ENCODE measurements around the gene KNCN. TPM values are rescaled to one million over a fixed set of nuclear protein-coding genes. Genes with fewer than 3 reads are reported as not detected.

Gene KNCN
- total RNA-seq, 1 experiment from 2014 or later, result not detected

GRCh38 chr1:46496505-46496904, 54.9 kb downstream of the KNCN start:
- no peak overlapping the region for H3K27ac Mint-ChIP-seq

More at GRCh38 chr1:46496505-46496904, 54.9 kb downstream of the KNCN start:
- Histone ChIP-seq H4K91ac (ENCODE audit: insufficient read length, low read depth, low read length) (no peak overlapping the region), H3K14ac (ENCODE audit: insufficient read depth, low read length) (no peak overlapping the region), H3K23ac (ENCODE audit: insufficient read length, low read depth, low read length) (no peak overlapping the region), H4K8ac (replicated peaks; ENCODE audit: insufficient read length, low read depth, low read length) (no peak overlapping the region), H4K20me1 (ENCODE audit: control insufficient read depth, insufficient read depth, insufficient read length) (no peaks in the 10 kb centered on the region), H3T11ph (ENCODE audit: low read length) (no peak overlapping the region), H3K27me3 (ENCODE audit: insufficient read depth, low read length) (peaks cover 39% of the 10 kb centered on the region), H2BK15ac (ENCODE audit: low read depth, low read length) (no peak overlapping the region), H2BK20ac (ENCODE audit: low read depth, low read length, poor library complexity, severe bottlenecking) (no peak overlapping the region), H2BK12ac (ENCODE audit: insufficient read length, low read depth, low read length) (no peak overlapping the region), H2BK120ac (ENCODE audit: low read depth, low read length, poor library complexity, severe bottlenecking) (no peak overlapping the region), H3K4ac (ENCODE audit: low read depth, low read length) (no peak overlapping the region), H2AK5ac (ENCODE audit: insufficient read length, low read length) (no peak overlapping the region), H3K4me2 (ENCODE audit: insufficient read depth, insufficient read length, low read length) (no peak overlapping the region), H3K9ac (ENCODE audit: extremely low read depth, insufficient read length, low read length) (no peak overlapping the region), H3K9me3 (ENCODE audit: control insufficient read depth, low read depth, low read length) (no peaks in the 10 kb centered on the region), H3K4me1 (ENCODE audit: insufficient read depth, low read length) (no peaks in the 10 kb centered on the region; the same call in 1 of the 2 replicates), H3K23me2 (ENCODE audit: insufficient read length, low read depth, low read length, poor library complexity, severe bottlenecking) (no peaks in the 10 kb centered on the region), H3K79me2 (ENCODE audit: insufficient read depth, low read length) (no peaks in the 10 kb centered on the region), H4K5ac (ENCODE audit: insufficient read length, low read depth, low read length) (no peak overlapping the region), H2BK5ac (ENCODE audit: insufficient read length, low read length) (no peak overlapping the region), H3K79me1 (ENCODE audit: insufficient read depth, low read depth, low read length, poor library complexity, severe bottlenecking) (no peaks in the 10 kb centered on the region), H3K18ac (ENCODE audit: insufficient read length, low read depth, low read length) (no peak overlapping the region), H2AFZ (ENCODE audit: low read length) (no peak overlapping the region), H3K56ac (ENCODE audit: insufficient read length, low read depth, low read length) (no peak overlapping the region), H3K27ac (ENCODE audit: insufficient read length, low read depth, low read length) (no peak overlapping the region)
- H3K27me3 Mint-ChIP-seq (ENCODE audit: low read depth), result peaks cover 84% of the 10 kb centered on the region
- no peak for DNase-seq
- no peak for TF ChIP-seq CTCF (conservative IDR thresholded peaks at IDR 0.05)
- H3K36me3 Mint-ChIP-seq (ENCODE audit: insufficient read depth in 1 of 3, low read depth in 3 of 3), result no peaks in the 10 kb centered on the region
- no CpG with 5 or more reads among the region's 6 CpGs for WGBS (ENCODE audit: extremely low coverage, insufficient read length, low lambda C conversion rate)
- H3K4me3 Mint-ChIP-seq, result no peak overlapping the region
- H3K4me1 Mint-ChIP-seq, result peaks cover 26 to 46% of the 10 kb centered on the region in 2 experiments
- no peaks in the 10 kb centered on the region; a peak in 1 of 5 replicates for H3K9me3 Mint-ChIP-seq
